ENCODE data around the gene ACTN1. TPM values are rescaled to one million over a fixed set of nuclear protein-coding genes. Genes with fewer than 3 reads are reported as not detected.

Gene ACTN1
- total RNA-seq, 1 donor from 2014 or later: 70.7 TPM

DNA sequence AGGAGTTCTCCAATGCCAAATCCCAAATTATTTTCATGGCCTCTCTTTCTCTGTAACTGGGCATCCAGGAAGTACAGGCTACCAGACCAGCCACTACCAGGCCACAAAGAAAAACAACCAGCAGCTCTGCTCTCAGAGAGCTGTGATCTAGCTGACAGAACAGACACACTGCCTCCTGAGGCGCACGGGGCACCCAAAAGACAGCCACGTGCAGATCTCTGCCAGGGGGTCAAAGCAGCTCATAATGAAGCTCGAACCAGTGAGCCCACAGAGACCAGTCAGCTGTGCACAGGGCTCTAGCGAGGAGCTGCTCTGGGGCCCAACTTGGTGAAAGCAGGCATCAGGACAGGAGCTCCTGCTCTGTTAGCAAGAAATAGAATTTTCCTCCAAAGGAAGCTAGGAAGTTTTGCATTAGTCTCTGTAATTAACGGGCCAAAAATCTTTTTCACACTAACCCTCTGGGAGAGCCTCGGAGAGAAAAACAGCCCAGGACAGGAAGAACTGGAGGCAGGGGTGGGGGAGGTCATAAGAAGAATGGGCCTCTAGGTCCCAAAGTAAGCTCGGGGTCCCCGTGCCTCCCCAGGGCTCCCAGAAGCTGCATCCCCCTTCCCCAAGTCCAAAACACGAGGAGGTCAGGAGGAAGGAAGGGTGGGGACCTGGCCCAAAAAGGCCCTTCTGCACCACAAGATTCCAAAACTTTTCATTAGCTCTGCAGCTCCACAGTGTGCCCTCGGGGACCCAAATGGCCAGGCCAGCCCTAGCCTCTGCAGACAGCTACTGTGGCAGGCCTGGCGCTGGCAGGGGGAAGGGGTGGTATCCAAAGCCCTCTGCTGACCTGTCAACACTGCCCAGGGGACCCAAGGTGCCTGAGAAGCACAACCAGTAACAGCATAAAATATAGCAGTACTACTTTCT lies 30.2 kb downstream of the ACTN1 start:
- no peaks in the 10 kb centered on the region for H3K9me3 Mint-ChIP-seq
- no peak overlapping the region for H3K4me3 Mint-ChIP-seq
- no peak overlapping the region for H3K27ac Mint-ChIP-seq
- peaks cover 2% of the 10 kb centered on the region for H3K27me3 Mint-ChIP-seq (ENCODE audit: insufficient read depth, low read depth)
- Histone ChIP-seq H3K79me2 (ENCODE audit: low read depth) (peaks cover 97% of the 10 kb centered on the region), H3K9me3 (ENCODE audit: low read depth) (no peaks in the 10 kb centered on the region), H2AFZ (replicated peaks) (no peak overlapping the region), H3K36me3 (no peaks in the 10 kb centered on the region), H3K9ac (no peak overlapping the region), H3K27ac (peak overlapping the region; percentile 55), H4K20me1 (ENCODE audit: low read depth) (peaks cover 75% of the 10 kb centered on the region), H3K27me3 (no peaks in the 10 kb centered on the region), H3K4me3 (no peak overlapping the region), H3K4me1 (peaks cover 18% of the 10 kb centered on the region), H3F3A (ENCODE audit: low read depth) (peaks cover 2% of the 10 kb centered on the region), H3K4me2 (no peak overlapping the region)
- peaks cover 37% of the 10 kb centered on the region for H3K4me1 Mint-ChIP-seq
- TF ChIP-seq EZH2phosphoT487 (IDR thresholded peaks at IDR 0.05): no peak
- no peak for TF ChIP-seq EZH2 (IDR thresholded peaks at IDR 0.05)
- TF ChIP-seq, protein P1, sequence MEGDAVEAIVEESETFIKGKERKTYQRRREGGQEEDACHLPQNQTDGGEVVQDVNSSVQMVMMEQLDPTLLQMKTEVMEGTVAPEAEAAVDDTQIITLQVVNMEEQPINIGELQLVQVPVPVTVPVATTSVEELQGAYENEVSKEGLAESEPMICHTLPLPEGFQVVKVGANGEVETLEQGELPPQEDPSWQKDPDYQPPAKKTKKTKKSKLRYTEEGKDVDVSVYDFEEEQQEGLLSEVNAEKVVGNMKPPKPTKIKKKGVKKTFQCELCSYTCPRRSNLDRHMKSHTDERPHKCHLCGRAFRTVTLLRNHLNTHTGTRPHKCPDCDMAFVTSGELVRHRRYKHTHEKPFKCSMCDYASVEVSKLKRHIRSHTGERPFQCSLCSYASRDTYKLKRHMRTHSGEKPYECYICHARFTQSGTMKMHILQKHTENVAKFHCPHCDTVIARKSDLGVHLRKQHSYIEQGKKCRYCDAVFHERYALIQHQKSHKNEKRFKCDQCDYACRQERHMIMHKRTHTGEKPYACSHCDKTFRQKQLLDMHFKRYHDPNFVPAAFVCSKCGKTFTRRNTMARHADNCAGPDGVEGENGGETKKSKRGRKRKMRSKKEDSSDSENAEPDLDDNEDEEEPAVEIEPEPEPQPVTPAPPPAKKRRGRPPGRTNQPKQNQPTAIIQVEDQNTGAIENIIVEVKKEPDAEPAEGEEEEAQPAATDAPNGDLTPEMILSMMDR (IDR thresholded peaks at IDR 0.05): no peak
- DNase-seq (ENCODE audit: low spot score): no peak
- no peaks in the 10 kb centered on the region for H3K36me3 Mint-ChIP-seq

- H3K27me3 ChIP-seq: no peaks in the 10 kb centered on the region
- no peaks in the 10 kb centered on the region for H3K9me3 ChIP-seq (ENCODE audit: low read depth)
- no peaks in the 10 kb centered on the region for H3F3A ChIP-seq (ENCODE audit: low read depth)
- no peak overlapping the region for H2AFZ ChIP-seq (replicated peaks)
- no peak overlapping the region for H3K4me2 ChIP-seq
- no peak overlapping the region for H3K9ac ChIP-seq
- H3K4me3 Mint-ChIP-seq: no peak overlapping the region
- H3K4me1 Mint-ChIP-seq: peaks cover 37% of the 10 kb centered on the region
- no peak overlapping the region for H3K27ac Mint-ChIP-seq
- H3K27me3 Mint-ChIP-seq (ENCODE audit: insufficient read depth, low read depth): no peaks in the 10 kb centered on the region
- H3K36me3 Mint-ChIP-seq: no peaks in the 10 kb centered on the region
- peaks cover 80% of the 10 kb centered on the region for H4K20me1 ChIP-seq (ENCODE audit: low read depth)
- H3K9me3 Mint-ChIP-seq: no peaks in the 10 kb centered on the region
- peaks cover 15% of the 10 kb centered on the region for H3K4me1 ChIP-seq
- no peak overlapping the region for H3K27ac ChIP-seq
- no peaks in the 10 kb centered on the region for H3K36me3 ChIP-seq
- H3K4me3 ChIP-seq: no peak overlapping the region
- peaks cover 95% of the 10 kb centered on the region for H3K79me2 ChIP-seq (ENCODE audit: low read depth)
- TF ChIP-seq, protein P1 (IDR thresholded peaks at IDR 0.05): no peak
- TF ChIP-seq EZH2phosphoT487 (IDR thresholded peaks at IDR 0.05): no peak
- no peak for TF ChIP-seq EZH2 (IDR thresholded peaks at IDR 0.05)
- DNase-seq (ENCODE audit: low spot score): peak; percentile 61
Observed at GRCh38 chr14:68947802-68948201, 31.3 kb downstream of the ACTN1 start.

DNA sequence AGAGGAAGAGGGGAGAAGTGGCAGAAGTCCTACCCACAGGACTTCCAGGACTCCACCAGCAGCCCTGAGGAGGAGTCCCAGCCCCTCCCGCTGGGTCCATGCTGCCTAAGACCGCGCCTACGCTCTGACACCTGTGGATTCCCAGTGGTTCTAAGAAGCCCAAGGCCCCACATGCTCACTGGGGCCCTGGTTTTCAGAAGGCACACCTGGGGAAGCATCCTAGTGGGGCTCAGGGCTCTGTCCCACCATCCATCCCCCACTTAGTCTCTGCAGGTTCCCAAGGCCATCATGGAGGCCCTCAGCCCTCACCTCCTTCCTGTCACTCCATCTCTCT lies 32.6 kb downstream of the ACTN1 start:
- Histone ChIP-seq H3K4me3 (no peak overlapping the region), H2AFZ (replicated peaks) (no peak overlapping the region), H3K79me2 (ENCODE audit: low read depth) (peaks cover 95% of the 10 kb centered on the region), H3K4me2 (no peak overlapping the region), H3K27me3 (no peaks in the 10 kb centered on the region), H3K9ac (no peak overlapping the region), H3F3A (ENCODE audit: low read depth) (peaks cover under 1% of the 10 kb centered on the region), H3K4me1 (peaks cover 18% of the 10 kb centered on the region), H4K20me1 (ENCODE audit: low read depth) (peaks cover 81% of the 10 kb centered on the region), H3K27ac (no peak overlapping the region), H3K36me3 (no peaks in the 10 kb centered on the region), H3K9me3 (ENCODE audit: low read depth) (no peaks in the 10 kb centered on the region)
- Mint-ChIP-seq H3K9me3 (no peaks in the 10 kb centered on the region), H3K27ac (no peak overlapping the region), H3K27me3 (ENCODE audit: insufficient read depth, low read depth) (no peaks in the 10 kb centered on the region), H3K4me1 (peaks cover 47% of the 10 kb centered on the region), H3K36me3 (no peaks in the 10 kb centered on the region), H3K4me3 (peak overlapping the region; percentile 21)
- no peak for DNase-seq (ENCODE audit: low spot score)
- no peak for TF ChIP-seq EZH2 (IDR thresholded peaks at IDR 0.05)
